Skeletal muscle cell (primary cell): Measurements from ENCODE around the gene ESR2.
"Not testable (repeated sequence)": the region's sequence is repeated elsewhere in the genome, so short reads cannot be mapped to it uniquely, and the experiment has no call there.

Experiments
- DNase-seq: peaks from one replicate; pipeline ENCODE4 v3.0.0-alpha.2; 2010; ENCODE audit warnings: low read depth
- H3K4me3 ChIP-seq: 2 replicates; pipeline ENCODE4 v1.5.1; 2011; ENCODE audit warnings: low read depth, mild to moderate bottlenecking, control low read depth, low read length, moderate library complexity

ESR2 gene

GRCh38 chr14:64182908-64183307 lies 111.3 kb downstream of the ESR2 start:
- not testable (repeated sequence) for DNase-seq, H3K4me3 ChIP-seq

- no peak overlapping the region for H3K4me3 ChIP-seq
- no peak for DNase-seq
Measured at GRCh38 chr14:64178814-64179213, 115.4 kb downstream of the ESR2 start.

- no peak for DNase-seq
- H3K4me3 ChIP-seq = no peak overlapping the region
Measured at GRCh38 chr14:64176330-64176729, 117.8 kb downstream of the ESR2 start.

GRCh38 chr14:64174922-64175782 lies 119.0 kb downstream of the ESR2 start:
- H3K4me3 ChIP-seq = no peak overlapping the region
- no peak for DNase-seq

- DNase-seq = no peak
- no peak overlapping the region for H3K4me3 ChIP-seq
Measured at GRCh38 chr14:64170181-64170580, 124.0 kb downstream of the ESR2 start.

GRCh38 chr14:64159588-64159987 lies 134.6 kb downstream of the ESR2 start:
- no peak overlapping the region for H3K4me3 ChIP-seq
- no peak for DNase-seq

- DNase-seq = no peak
Measured at GRCh38 chr14:64158608-64159007, 135.6 kb downstream of the ESR2 start.

GRCh38 chr14:64149921-64150320 lies 144.2 kb downstream of the ESR2 start:
- no peak for DNase-seq
- no peak overlapping the region for H3K4me3 ChIP-seq

More at GRCh38 chr14:64158608-64159007, 135.6 kb downstream of the ESR2 start:
- H3K4me3 ChIP-seq = no peak overlapping the region

- no peak overlapping the region for H3K4me3 ChIP-seq
- DNase-seq = peak; percentile 48
Measured at GRCh38 chr14:64147126-64147790, 146.9 kb downstream of the ESR2 start.

GRCh38 chr14:64137657-64138290 lies 156.4 kb downstream of the ESR2 start:
- H3K4me3 ChIP-seq = no peak overlapping the region
- no peak for DNase-seq

- no peak overlapping the region for H3K4me3 ChIP-seq
- no peak for DNase-seq
Measured at GRCh38 chr14:64126548-64126947, 167.6 kb downstream of the ESR2 start.

- H3K4me3 ChIP-seq = no peak overlapping the region
- no peak for DNase-seq
Measured at GRCh38 chr14:64125270-64125669, 168.9 kb downstream of the ESR2 start.

- DNase-seq = no peak
- H3K4me3 ChIP-seq = no peak overlapping the region
Measured at GRCh38 chr14:64123241-64123822, 170.8 kb downstream of the ESR2 start.

GRCh38 chr14:64119980-64120379 lies 174.2 kb downstream of the ESR2 start:
- no peak for DNase-seq
- no peak overlapping the region for H3K4me3 ChIP-seq

- no peak for DNase-seq
- no peak overlapping the region for H3K4me3 ChIP-seq
Measured at GRCh38 chr14:64119500-64119899, 174.7 kb downstream of the ESR2 start.

GRCh38 chr14:64118892-64119291 lies 175.3 kb downstream of the ESR2 start:
- DNase-seq = no peak
- H3K4me3 ChIP-seq = no peak overlapping the region

- not testable (repeated sequence) for H3K4me3 ChIP-seq, DNase-seq
Measured at GRCh38 chr14:64118403-64118742, 175.8 kb downstream of the ESR2 start.

GRCh38 chr14:64117671-64118402 lies 176.3 kb downstream of the ESR2 start:
- DNase-seq = peak; percentile 68
- H3K4me3 ChIP-seq = no peak overlapping the region

- H3K4me3 ChIP-seq = no peak overlapping the region
- DNase-seq = no peak
Measured at GRCh38 chr14:64115401-64115800, 178.8 kb downstream of the ESR2 start.
